GM20431 (cell line): ENCODE results near the gene INPP5E.

Experiments used
- in situ Hi-C: fragments of 300-500 bp; cut with MseI, MboI; formaldehyde crosslinking; loops from one replicate; pipeline ENCODE4 v1.15.0; 2020; ENCODE audit warnings: low sequenced_read_pairs; ENCODE audit not compliant: unreplicated experiment

INPP5E gene

GRCh38 chr9:136393531-136393930 lies 46.1 kb downstream of the INPP5E start:
- in situ Hi-C loops, result no loop called here

DNA sequence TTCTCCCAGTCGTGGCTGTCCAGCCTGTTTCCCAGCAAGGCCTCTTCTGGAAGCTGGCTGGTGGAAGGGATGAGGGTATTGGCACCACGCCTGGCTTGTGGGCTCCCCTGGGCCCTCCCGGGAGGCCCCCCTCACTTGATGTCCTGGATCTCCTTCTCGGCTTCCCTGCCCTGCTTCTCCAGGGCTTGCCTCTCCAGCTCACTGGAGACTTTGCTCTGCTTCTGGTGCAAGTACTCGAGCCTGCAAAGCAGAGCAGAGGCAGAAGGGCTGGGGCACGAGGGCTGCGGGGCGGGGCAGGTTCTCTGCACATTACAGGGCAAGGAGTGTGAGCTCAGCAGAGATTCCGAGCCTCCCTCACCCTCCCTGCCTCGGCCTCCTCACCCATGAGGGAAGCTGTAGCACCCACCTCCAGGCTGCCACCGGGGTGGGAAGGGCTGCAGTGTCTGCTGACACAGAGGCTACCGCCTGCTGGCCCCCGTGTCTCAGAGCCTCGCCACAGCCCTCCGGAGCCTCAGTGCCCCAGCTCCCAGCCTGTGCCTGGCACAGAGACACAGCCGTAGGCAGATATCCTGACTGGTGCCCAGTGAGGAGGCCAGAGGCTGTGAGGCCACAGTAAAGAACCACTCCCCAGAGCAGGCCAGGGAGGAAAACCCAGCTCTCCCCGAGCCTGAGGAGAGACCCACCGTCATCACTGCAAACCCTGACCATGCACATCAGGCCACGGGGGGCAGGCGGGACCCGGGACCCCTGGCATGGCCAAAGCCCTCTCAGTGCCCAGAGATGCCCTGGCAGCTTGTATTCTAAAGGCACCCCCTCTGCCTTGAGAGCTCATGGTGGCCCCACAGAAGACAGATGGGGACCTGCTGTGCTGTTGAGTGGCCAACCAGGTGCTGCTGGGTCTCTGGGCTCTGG lies 46.9 kb downstream of the INPP5E start:
- in situ Hi-C loops, result no loop called here

DNA sequence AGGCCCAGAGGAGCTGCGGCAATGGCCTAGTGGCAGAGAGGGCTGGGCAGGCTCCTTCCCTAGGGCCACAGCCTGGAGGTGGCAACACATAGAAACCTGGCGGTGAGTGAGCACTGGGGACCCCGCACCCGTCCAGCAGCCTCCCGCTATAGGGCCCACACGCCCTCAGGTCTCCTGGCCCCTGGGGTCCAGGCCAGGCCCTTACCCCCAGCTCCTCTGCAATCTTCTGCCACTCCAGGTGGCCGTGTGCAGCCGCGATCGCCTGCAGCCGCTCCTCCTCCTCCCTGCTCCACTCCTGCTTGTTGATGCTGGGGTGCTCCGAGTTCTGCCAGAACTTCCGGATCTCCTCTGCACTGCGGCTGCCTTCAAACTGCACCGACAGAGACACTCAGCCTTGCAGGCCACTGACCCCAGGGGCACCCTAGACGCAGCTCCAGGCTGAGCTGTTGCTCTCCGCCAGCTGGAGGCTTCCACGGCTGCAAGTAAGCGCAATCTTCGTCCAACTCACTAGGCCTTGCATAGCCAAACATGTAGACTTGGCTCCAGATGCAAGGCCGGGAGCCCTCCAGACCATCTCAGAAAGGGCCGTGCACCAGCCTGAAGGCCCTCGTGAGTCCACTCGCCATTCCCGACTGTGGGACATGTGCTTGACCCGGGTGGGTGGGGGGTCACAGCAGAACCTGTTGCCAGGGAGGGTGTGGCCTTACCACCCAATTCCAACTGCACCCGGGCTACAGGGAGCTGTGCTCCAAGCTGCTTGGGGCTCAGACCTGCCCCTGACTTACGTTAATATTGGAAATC lies 47.7 kb downstream of the INPP5E start:
- in situ Hi-C loops, result no loop called here

- in situ Hi-C loops, result no loop called here
Measured at GRCh38 chr9:136389396-136389795, 50.2 kb downstream of the INPP5E start.

- in situ Hi-C loops, result no loop called here
Measured at GRCh38 chr9:136387217-136387616, 52.4 kb downstream of the INPP5E start.

DNA sequence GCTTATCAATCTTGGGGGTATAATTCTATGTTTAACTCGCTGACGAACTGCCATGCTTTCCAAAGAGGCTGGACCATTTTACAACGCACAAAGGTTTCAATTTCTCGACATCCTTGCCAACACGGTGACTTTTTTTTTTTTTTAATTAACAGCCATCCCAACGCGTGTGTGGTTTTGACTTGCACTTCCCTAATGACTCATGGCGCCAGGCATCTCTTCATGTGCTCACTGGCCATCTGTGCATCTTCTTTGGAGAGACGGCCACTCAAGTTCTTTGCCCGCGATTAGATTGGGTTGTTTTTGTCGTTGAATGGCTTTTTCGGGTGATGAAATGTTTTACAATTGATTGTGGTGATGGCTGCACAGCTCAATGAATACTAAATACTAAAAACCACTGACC lies 53.6 kb downstream of the INPP5E start:
- in situ Hi-C loops, result no loop called here

- in situ Hi-C loops, result no loop called here
Measured at GRCh38 chr9:136385015-136385414, 54.6 kb downstream of the INPP5E start.

- in situ Hi-C loops, result no loop called here
Measured at GRCh38 chr9:136383436-136383835, 56.2 kb downstream of the INPP5E start.

GRCh38 chr9:136381966-136382513 lies 57.6 kb downstream of the INPP5E start:
- in situ Hi-C loops, result no loop called here

GRCh38 chr9:136381311-136381710 lies 58.3 kb downstream of the INPP5E start:
- in situ Hi-C loops, result no loop called here

GRCh38 chr9:136380381-136380780 lies 59.3 kb downstream of the INPP5E start:
- in situ Hi-C loops, result no loop called here

- in situ Hi-C loops, result no loop called here
Measured at GRCh38 chr9:136379891-136380290, 59.8 kb downstream of the INPP5E start.

GRCh38 chr9:136379401-136379800 lies 60.2 kb downstream of the INPP5E start:
- in situ Hi-C loops, result no loop called here

DNA sequence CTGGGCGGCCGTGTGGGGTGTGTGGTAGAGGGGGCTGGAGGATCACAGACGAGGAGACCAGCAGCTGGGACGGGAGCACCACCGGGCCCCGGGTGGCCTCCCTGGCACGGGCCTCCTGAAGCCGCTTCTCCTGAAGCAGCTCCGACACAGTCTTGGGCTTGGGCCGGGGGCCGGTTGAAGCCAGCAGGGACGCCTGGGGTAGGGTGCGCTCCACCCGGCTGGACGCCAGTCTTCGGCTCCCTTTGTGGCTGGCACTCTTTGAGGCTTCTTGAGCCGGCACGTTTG lies 60.7 kb downstream of the INPP5E start:
- in situ Hi-C loops, result no loop called here
